ENCODE measurements around the gene ST3GAL3. TPM values are rescaled to one million over a fixed set of nuclear protein-coding genes. Genes with fewer than 3 reads are reported as not detected.
A peak's percentile ranks its signal among the peaks of the same experiment; 100 is the strongest.

The ST3GAL3 gene
- total and polyA plus RNA-seq, 2 of the 13 experiments (the other 11 are each of a cell fraction or from before 2014, with no cell fraction given): 5.1 to 8.1 TPM

DNA sequence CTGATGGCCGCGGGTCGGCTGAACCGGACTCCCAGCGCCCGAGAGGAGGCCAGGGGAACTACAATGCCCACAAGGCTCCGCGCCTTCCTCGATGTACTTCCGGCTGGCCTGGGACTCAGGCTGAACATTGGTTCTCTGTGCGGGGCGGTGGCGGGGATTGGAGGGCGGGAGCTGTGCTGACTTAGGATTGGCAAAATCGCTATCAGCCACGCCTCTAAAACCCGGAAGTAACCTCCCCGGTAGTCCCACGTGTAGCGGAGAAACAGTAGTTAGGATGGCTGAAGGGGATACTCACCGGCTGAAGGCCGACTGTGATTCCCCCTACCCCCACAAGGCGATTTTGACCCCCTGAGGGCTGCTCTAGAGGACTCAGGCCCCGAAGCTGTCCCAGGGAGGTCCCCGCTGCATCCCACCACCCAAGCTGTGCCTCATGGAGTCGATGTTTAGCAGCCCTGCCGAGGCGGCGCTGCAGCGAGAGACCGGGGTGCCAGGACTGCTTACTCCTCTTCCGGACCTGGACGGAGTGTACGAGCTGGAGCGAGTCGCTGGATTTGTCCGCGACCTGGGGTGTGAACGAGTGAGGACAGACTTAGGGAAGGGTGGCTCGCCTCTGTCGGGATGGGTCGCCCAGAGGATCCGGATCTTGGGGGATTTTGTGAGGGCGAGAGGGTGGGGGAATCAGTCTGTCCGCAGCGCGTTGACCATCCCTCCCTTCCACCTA is 262.6 kb downstream of the ST3GAL3 start, which contains the start of gene DPH2 (continued):
- TF ChIP-seq, protein P1, sequence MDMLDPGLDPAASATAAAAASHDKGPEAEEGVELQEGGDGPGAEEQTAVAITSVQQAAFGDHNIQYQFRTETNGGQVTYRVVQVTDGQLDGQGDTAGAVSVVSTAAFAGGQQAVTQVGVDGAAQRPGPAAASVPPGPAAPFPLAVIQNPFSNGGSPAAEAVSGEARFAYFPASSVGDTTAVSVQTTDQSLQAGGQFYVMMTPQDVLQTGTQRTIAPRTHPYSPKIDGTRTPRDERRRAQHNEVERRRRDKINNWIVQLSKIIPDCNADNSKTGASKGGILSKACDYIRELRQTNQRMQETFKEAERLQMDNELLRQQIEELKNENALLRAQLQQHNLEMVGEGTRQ (IDR thresholded peaks at IDR 0.05; ENCODE audit: low read depth, low read length): peak; percentile 56; the same call in 1 of the 2 replicates
- TF ChIP-seq, protein P1 (CRISPR knock-in tag; IDR thresholded peaks at IDR 0.05; ENCODE audit: borderline replicate concordance): 0 out of 2 replicates have a peak, but pooled peaks have one; percentile 19
- no peak for TF ChIP-seq KLF6 (CRISPR knock-in tag; IDR thresholded peaks at IDR 0.05)
- no peak for TF ChIP-seq ZBTB7B (CRISPR knock-in tag; IDR thresholded peaks at IDR 0.05)
- peak; percentile 77; the same call in 1 of the 2 replicates for TF ChIP-seq DMAP1 (CRISPR knock-in tag; IDR thresholded peaks at IDR 0.05)
- no peak for TF ChIP-seq NFATC3 (CRISPR knock-in tag; IDR thresholded peaks at IDR 0.05)
- no peak for TF ChIP-seq ZNF512B (CRISPR knock-in tag; IDR thresholded peaks at IDR 0.05; ENCODE audit: borderline replicate concordance)
- TF ChIP-seq KMT2A (CRISPR knock-in tag; IDR thresholded peaks at IDR 0.05): 0 out of 2 replicates have a peak, but pooled peaks have one; percentile 38
- TF ChIP-seq, protein P2, sequence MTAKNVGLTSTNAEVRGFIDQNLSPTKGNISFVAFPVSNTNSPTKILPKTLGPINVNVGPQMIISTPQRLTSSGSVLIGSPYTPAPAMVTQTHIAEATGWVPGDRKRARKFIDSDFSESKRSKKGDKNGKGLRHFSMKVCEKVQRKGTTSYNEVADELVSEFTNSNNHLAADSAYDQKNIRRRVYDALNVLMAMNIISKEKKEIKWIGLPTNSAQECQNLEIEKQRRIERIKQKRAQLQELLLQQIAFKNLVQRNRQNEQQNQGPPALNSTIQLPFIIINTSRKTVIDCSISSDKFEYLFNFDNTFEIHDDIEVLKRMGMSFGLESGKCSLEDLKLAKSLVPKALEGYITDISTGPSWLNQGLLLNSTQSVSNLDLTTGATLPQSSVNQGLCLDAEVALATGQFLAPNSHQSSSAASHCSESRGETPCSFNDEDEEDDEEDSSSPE (CRISPR knock-in tag; IDR thresholded peaks at IDR 0.05): peak; percentile 37; the same call in 1 of the 2 replicates
- TF ChIP-seq, protein P3, sequence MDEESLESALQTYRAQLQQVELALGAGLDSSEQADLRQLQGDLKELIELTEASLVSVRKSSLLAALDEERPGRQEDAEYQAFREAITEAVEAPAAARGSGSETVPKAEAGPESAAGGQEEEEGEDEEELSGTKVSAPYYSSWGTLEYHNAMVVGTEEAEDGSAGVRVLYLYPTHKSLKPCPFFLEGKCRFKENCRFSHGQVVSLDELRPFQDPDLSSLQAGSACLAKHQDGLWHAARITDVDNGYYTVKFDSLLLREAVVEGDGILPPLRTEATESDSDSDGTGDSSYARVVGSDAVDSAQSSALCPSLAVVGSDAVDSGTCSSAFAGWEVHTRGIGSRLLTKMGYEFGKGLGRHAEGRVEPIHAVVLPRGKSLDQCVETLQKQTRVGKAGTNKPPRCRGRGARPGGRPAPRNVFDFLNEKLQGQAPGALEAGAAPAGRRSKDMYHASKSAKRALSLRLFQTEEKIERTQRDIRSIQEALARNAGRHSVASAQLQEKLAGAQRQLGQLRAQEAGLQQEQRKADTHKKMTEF (CRISPR knock-in tag; IDR thresholded peaks at IDR 0.05): 0 out of 2 replicates have a peak, but pooled peaks have one; percentile 26
- TF ChIP-seq ZNF782 (CRISPR knock-in tag; IDR thresholded peaks at IDR 0.05; ENCODE audit: borderline replicate concordance): no peak
- TF ChIP-seq ZNF530 (CRISPR knock-in tag; IDR thresholded peaks at IDR 0.05; ENCODE audit: low read depth): no peak
- TF ChIP-seq ZFP36L1 (CRISPR knock-in tag; IDR thresholded peaks at IDR 0.05): no peak
- 0 out of 2 replicates have a peak, but pooled peaks have one; percentile 14 for TF ChIP-seq BRD4 (CRISPR knock-in tag; IDR thresholded peaks at IDR 0.05)
- TF ChIP-seq NFIB (CRISPR knock-in tag; IDR thresholded peaks at IDR 0.05; ENCODE audit: borderline replicate concordance): 0 out of 2 replicates have a peak, but pooled peaks have one; percentile 62
- TF ChIP-seq ZNF615 (CRISPR knock-in tag; IDR thresholded peaks at IDR 0.05; ENCODE audit: borderline replicate concordance): no peak
- TF ChIP-seq, protein P4, sequence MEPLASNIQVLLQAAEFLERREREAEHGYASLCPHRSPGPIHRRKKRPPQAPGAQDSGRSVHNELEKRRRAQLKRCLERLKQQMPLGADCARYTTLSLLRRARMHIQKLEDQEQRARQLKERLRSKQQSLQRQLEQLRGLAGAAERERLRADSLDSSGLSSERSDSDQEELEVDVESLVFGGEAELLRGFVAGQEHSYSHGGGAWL (CRISPR knock-in tag; IDR thresholded peaks at IDR 0.05): peak; percentile 64; the same call in 1 of the 2 replicates

All from HepG2 (cell line).